DMS53 treated with DMSO at 0.1 percent for 48 hours (cell line): Measurements from ENCODE around the gene ABI3.
A peak's percentile ranks its signal among the peaks of the same experiment; 100 is the strongest.

Experiments
- DNase-seq: peaks from one replicate; lab custom pipeline; 2025; ENCODE audit not compliant: unreplicated experiment; lab: John Stamatoyannopoulos, UW

Gene ABI3

DNA sequence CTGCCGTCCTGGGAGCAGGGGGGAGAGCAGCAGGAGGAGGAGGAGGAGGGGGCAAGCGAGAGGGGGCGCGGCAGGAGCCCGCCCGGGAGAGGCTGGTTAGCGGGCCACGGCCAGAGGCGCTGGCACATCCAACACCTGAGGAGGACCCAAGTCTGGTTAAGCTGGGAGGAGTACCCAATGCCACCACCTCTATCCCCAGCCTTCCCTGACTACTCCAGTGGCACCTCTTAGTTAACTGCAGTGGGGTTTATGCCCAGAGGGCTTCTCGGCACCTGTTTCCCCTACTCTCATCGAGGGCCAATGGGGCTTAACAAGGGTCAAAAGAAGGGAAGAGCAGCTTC, 14.5 kb downstream of the ABI3 start:
- no peak for DNase-seq

DNA sequence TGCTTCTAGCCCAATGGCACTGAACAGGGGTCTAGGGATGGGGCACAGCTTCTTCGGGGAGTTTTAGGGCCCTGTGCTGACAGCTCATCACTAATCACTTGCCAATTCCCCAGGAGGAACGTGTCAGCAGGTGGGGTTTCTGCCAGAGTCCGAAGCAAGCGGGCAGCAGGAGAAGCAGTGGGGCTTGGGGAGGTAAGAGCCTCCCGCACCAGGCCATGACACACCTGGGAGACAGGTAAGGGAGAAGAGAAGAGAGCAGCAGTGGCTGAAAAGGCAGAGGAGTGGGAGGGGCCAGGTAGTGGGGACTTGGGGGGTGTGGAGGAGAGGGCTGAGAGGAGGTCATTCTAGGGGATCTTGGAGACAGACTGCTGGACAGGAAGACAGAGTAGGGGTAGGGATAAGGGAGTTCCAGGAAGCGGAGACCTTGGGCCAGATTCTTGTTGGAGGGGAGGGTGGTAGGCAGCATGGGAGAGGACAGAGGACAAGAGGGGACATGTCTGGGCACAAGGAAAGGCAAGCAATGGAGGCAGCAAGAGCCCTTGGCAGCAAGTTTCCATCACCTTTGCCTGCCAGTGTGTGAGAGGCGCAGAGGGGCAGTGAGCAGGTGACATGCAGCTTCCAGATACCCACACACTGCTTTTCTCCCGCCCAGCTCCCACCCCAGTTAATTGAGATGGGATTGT, 15.2 kb downstream of the ABI3 start:
- DNase-seq = no peak

DNA sequence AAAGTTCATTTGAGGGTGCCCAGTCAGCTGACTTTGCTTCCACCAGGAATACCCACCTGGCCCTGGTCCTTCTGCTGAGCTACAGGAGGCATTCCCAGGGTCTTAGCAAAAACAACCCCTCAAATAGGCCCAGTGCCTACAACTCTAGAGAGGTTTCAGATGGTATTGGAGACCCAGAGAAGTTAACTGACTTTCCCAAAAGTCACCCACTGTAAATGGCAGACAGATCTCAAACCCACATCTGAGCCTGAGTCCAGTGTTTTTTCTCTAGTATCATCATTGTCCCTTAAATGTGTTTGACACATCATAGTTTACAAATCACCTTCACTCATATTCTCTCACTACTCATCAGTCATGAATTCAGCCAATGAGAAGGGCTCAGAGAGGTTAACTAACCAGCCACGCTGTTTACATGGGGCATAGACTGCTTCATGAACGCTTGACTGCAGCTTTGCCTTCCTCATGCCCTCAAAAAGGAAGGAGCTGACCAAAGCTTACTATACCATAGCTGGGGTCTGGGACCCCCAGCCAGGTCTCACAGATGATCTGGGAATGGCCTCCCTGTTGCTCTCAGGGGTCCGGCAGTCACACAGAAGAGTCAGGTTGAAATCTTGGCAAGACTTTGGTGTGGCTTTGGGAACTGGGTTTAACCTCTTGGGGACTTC, 16.4 kb downstream of the ABI3 start:
- no peak for DNase-seq

DNA sequence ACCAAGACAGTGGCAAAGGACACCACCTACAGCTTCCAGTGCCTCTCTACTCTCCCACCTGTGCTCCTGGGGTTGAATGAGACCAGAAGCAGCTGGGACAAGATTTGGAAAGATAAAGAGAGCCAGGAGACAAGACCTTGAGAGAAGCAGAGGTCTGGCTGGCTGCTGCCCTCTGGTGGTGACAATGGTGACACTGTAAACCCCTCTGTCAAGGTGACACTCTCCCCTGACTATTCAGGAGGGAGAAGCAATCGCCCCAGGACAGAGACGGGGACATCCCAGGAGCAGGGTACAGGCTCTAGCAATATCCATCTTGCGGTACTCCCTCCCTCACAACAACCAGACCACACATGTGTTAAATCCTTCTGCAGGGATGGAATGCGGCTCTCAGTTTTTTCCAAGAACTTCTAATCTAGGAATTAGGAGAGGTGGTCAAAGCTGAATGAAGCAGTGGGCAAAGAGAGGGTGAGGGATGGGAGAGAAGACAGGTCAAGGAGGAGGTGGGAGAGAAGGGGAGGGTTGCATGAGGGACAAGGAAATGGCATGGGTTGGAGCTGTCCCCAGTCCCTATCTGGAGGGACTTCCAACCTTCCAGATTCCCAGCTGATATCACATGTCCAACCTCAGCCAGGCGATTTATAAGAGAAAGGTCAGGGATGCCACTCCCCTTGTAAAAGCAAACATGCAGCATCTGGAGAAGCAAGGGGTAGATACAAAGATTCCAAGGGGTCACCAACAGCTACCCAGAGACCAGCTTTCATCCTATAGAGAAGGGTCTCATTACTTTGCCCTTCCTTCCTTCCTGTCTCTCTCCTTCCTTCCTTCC, 17.1 kb downstream of the ABI3 start:
- peak; percentile 40 for DNase-seq

DNA sequence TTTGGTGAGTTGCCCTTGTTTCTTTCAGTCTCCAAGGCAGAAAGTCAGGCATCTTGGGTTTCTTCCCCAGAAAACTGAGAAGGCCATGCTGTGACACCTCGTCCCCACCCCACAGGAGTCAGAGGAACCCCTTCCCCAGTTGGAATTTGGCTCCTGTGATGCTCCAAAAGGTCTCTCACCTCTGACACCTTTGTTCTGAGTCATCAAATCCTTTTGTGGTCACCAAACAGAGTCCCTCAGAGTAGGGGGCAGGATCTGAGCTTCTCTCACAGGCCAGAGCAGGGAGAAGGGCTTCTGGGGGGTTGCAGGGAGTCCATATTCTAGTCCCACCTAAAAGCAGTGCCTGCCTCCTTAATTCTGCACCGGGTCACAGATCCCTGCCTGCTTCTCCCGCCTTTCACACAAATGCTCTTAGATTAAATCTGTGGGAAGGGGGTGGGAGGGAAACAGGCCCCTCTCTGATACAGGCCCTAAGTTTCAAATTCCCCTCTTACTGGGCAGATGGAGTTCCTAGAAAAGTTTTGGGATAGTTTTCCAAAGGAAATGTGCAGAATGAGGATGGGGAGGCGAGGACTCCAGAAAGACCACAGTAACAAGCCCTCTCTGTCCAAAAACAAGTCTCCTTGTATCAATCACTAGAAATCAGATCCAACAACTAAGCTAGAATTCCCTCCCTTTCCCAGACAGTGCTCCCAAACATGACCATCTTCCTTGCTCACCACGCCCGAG, 18.7 kb downstream of the ABI3 start:
- no peak for DNase-seq

DNA sequence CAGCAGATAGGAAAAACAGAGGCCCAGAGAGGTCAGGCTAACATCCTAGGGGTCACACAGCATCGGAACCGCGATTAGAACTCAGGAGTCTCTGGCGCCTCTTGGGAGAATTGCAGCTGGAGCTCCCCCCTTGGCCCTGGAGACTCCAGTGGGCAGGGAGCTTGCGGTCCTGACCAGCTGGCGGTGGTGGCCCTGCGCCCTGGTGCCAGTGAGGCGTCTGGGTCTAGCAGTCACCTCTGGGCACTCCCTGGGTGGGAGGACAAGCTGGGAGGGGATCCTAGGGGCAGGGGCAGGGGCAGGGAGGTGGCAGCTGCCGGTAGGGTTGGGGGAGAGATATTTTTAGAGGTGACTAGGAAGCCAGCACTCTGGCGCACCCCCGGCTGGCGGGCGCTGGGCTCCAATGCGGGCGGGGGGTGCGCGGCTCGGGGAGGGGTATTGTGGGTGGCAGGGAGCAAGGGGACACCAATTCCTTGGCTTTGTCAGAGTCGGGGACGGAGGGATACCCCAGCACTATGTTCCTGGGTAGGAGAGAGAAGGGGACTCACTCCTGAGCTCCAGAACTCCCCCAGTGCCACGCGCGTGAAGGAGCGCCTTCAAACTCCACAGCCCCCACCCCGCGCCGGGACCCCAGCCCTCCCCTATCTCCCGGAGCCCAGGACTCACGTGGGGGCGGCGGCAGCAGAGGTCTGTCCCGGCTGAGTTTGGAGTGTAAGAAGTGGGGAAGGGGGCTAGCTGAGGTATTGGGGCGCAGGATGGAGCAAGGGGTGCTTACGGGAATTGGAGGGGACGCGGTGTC, 19.5 kb downstream of the ABI3 start:
- DNase-seq = no peak

DNA sequence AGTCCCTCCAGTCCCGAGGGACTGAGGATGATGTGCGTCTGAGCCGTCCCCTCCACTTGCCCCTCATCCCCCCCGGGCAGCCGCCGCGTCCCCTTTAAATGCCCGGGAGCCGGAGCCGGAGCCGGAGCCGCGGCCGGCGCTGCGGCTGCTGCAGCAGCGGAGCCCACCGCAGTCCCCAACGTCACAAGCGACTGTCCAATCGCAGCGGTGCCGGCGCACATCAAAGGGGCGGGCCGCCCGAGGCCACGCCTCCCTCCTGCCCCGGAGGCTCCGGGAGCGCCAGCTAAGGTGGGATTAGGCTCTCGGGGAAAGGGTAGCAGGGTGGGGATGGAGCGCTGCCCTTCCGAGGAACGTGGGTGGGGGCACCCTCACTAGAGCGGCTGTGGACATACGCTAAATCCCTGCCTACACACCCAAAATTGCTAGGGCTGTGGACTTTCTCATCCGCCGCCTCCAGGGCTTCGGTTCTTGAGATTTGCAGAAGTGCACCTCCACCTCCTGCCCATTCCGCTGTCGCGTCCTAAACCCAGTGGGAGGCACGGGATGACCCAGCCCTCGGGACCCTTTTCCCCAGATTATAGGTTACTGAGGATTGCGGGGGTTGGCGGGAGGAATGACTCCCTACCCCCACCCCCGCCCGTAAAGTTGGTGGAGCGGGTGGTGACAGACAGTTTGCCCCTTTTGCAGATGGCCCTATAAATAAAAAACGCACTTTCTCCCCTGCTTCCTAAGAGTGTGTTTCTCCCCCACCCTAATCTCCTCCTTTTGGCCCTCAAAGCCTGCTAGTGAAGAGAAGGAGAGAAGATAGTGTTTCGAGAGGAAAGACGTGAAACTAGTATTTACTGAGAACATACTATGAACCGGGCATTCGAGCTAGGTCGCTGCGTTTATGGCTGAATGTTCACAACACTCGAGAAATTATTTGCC, 20.4 kb downstream of the ABI3 start, which contains the start of gene PHOSPHO1:
Gene PHOSPHO1, minus strand, starts transcription at position 152 of the 927 bp plus-strand sequence. CDS start 4,096 bp downstream, outside the sequence.
- no peak for DNase-seq

DNA sequence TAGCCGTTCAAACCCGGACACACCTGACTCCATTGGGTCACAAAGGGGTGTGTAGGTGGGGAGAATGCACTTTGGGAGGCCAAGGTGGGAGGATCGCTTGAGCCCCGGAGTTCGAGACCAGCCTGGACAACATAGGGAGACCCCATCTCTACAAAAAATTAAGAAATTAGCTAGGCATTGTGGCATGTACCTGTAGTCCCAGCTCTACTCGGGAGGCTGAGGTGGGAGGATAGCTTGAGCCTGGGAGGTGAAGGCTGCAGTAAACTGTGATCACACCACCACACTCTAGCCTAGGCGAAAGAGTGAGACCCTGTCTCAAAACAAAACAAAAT, 21.0 kb downstream of the ABI3 start:
- no peak for DNase-seq

DNA sequence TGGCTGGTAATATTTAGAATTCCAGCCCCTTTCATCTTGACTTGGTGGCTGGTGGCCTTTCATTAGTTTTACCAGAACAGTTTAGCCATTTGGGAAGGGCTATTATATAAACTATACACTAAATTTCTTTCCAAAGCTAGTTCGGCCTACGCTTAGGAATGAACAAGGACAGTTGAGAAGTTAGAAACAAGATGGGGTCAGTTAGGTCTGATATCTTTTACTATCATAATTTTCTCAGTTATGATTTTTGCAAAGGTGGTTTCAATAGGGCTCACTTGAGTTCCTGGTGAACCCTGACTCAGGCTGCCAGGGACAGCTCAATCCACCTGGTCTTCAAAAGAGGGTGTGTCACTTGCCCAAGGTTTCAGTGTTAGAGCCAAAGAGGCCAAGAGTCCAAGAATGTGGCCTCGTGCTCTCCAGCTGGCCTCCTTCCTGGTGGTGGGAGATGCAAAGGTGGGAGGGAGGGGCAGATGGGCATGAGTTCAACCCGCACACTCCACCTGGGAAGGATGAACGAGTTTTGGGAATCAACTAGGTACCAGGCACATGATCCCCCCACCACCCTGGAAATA, 24.1 kb downstream of the ABI3 start:
- no peak for DNase-seq

DNA sequence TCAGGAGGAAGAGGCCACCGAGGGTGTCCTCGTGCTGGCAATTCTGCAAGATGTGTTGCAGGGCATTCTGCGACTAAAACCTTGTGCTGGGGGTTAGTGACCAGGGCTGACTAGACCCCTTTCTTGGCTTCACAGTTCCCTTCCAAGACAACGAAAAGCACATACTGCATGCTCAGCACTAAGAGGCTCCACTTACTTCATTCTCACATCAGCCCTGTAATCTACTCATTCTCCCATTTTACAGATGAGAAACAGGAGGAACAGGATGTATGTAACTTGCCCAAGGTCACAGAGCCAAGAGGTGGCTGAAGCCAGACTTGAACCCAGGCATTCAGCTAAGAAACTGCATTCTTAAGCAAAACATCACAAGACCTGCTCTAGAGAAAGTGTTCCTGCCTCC, 25.4 kb downstream of the ABI3 start:
- DNase-seq = no peak

DNA sequence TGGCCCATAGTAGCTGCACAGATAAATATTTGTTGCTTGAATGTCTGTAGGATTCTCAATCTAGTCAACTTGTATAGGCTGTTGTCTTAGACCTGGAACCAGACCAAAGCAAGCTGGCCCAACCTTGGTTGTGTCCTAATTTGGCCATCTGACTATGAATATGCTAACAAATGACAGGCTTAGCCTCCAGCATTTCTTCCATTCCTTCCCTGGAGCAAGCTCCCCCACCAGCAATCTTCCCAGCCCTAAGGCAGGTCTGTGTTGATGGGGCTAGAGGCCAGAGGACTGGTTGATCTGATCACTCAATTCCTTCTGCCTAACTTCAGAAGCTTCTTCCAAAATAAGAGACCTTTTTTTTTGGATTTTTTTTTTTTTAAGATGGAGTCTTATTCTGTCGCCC, 29.5 kb downstream of the ABI3 start:
- DNase-seq = no peak

DNA sequence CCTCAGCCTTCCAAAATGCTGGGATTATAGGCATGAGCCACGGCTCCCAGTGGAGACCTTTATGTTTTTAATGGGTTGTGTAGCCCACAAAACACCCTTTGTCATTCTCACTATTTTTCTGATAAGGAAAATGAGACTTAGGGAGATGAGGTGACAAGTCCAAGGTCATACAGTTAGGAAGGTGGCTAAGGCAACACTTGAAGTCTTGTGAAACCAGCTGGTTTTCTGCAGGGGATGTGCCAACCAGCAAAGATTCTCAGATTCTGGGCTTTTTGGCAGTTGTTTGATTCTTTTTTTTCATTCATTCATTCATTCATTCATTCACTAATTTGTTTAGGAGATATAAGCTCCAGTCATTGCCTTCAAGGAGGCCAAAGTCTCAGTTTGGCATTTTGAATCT, 30.1 kb downstream of the ABI3 start:
- no peak for DNase-seq

DNA sequence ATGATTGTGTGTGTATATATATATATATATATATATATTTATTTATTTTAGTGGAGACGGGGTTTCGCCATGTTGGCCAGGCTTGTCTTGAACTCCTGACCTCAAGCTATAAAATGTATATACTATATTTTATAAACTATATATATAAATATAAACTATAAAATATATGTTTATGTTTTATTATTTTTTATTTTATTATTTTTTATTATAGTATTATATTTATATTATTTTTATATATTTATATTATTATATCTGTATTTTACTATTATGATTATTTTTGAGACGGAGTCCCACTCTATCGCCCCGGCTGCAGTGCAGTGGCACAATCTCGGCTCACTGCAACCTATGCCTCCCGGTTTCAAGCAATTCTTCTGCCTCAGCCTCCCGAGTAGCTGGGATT, 30.5 kb downstream of the ABI3 start:
- DNase-seq = no peak

DNA sequence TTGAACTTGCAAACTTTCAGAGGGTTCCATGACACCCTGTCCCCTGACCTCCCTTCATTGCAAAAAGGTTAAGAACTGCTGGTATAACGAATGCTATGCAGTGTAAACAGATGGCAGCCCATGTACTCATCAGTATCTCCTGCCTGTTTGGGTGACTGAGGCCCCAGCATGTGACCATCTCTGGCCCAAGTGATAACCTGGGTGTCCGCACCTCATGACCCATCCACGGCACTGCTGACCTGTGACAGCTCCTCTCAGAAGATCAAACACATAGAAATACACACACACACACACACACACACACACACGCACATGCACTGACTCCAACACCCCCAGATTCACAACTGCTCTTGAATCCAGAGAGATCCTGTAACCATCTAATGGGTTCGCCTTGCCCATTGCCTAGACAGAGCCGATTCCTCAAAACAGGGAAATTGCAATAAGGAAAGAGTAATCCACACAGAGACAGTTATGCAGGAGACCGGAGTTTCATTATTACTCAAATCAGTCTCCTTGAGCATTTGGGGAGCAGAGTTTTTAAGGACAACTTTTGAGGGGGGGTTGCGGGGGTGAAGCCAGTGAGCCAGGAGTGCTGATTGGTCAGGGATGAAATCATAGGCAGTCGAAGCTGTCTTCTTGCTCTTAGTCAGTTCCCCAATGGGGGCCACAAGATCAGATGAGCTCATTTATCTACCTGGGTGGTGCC, 31.3 kb downstream of the ABI3 start:
- DNase-seq = no peak

DNA sequence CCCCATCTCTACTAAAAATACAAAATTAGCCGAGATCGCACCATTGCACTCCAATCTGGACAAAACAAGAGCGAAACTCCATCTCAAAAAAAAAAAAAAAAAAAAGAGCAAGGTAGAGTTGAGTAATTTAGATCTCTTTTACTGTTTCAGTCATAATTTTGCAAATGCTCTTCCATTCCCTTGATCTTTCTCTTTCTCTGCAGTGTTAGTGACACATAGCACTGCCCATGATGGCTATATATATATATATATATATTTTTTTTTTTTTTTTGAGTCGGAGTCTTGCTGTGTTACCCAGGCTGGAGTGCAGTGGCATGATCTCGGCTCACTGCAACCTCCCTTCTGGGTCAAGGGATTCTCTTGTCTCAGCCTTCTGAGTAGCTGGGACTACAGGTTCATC, 32.3 kb downstream of the ABI3 start:
- no peak for DNase-seq

DNA sequence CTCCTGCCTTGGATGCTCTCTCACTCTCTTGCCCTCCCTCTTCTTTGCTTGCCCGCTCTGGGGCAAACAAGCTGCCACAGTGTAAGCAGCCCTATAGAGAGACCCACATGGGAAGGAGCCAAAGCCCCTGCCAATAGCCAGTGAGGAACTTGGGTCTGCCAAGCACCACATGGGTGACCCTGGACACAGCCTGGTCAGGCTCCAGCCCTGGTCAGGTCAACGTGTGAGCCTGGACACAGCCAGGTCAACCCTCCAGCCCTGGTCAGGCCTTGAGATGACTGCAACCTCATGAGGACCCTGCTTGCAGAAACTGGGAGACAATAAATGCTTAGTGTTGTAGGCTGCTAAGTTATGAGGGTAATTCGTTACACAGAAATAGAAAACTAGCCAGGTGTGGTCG, 34.3 kb downstream of the ABI3 start:
- DNase-seq = no peak

DNA sequence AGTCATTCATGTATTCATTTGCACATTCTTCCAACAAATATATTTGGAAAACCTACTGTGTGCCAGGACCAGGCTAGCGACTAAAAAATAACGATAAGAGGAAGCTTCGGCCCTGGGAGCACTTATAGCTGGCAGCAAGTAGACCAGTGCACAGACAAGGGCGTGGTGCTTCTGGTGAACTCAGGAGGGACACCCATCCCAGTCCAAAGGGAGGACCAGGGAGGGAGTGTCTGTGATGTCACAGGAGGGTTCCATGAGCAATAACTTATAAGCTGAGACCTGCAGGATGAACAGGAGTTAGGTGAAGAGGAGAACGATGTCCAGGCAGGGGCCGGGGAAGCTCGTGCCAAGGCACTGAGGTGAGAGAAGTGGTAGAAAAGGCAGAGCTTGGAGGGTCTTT, 37.4 kb downstream of the ABI3 start:
- DNase-seq = no peak

DNA sequence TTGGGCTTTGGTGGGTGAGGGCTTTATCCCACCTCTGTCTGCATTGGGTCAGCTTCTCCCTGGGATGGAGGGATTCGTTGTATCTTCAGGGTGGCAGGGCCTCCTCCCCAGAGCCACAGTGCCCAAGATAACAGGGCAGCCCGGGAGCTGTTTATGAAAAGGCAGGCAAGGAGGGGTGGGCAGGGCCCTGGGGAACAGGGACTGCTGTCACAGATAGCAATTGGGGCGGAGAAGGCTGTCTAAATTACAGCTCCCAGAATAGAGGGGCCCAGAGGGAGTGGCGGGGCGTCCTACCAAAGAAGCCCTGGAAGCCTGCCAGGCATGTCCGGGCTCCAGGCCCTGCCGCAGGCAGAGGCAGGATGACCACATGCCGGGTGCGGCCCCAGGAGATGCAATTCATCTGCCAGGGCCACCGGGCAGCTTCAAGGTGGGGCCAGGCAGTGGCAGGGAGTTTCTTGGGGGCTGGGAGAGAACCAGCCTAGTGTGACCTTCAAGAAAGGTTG, 38.8 kb downstream of the ABI3 start:
- DNase-seq = no peak
